AG04450 (cell line): ENCODE results near the gene CHMP2B. TPM values are rescaled to one million over a fixed set of nuclear protein-coding genes. Genes with fewer than 3 reads are reported as not detected.

Source experiments
- CTCF ChIA-PET: fragments of 300-600, 350-600 bp; formaldehyde crosslinking; extraction: SDS; loops from one replicate; lab custom pipeline; 2022; ENCODE audit warnings: antibody characterized with exemption, inconsistent platforms; lab: Charles Lee
- POLR2A ChIA-PET: fragments of 350-600 bp; formaldehyde crosslinking; extraction: SDS; loops from one replicate; lab custom pipeline; 2021; ENCODE audit warnings: antibody characterized with exemption, inconsistent platforms; lab: Yijun Ruan, JAX
- DNase-seq: peaks from one replicate; pipeline ENCODE4 v3.0.0-alpha.2; 2011; ENCODE audit warnings: low read depth, low spot score
- H3K27ac ChIP-seq: one replicate; pipeline ENCODE4 v1.5.1; 2012; ENCODE audit warnings: low read depth, low read length, control low read depth
- H3K27me3 ChIP-seq: one replicate; pipeline ENCODE4 v1.6.0; 2012; ENCODE audit warnings: low read length; ENCODE audit not compliant: control insufficient read depth, insufficient read depth
- H3K4me3 ChIP-seq: 2 replicates; pipeline ENCODE4 v1.5.1; 2011; ENCODE audit warnings: mild to moderate bottlenecking, low read depth, low read length, control low read depth
- H3K9me3 ChIP-seq: 2 replicates; pipeline ENCODE4 v1.5.1; 2012; ENCODE audit warnings: low read length; ENCODE audit not compliant: control insufficient read depth, insufficient read depth
- CTCF ChIP-seq: IDR thresholded peaks from 2 replicates; pipeline ENCODE4 v1.5.1; 2011; ENCODE audit warnings: low read depth, low read length, control low read depth, inconsistent platforms
- polyA plus RNA-seq: library from polyadenylated mRNA; depleted of rRNA; stranded (reverse); fragments of >200 nt; gene quantifications from 2 replicates; pipeline ENCODE4 v1.2.3, GENCODE V29; 2011

The CHMP2B gene
- polyA plus RNA-seq, 1 experiment: 28.4 TPM

GRCh38 chr3:87219611-87220010 is 7.5 kb upstream of the CHMP2B start:
- no peak overlapping the region for H3K4me3 ChIP-seq
- CTCF ChIA-PET: no interaction called here
- no peak for TF ChIP-seq CTCF
- H3K27me3 ChIP-seq: peaks cover 5% of the 10 kb centered on the region
- POLR2A ChIA-PET: no interaction called here
- H3K27ac ChIP-seq: no peak overlapping the region
- H3K9me3 ChIP-seq: no peaks in the 10 kb centered on the region
- no peak for DNase-seq

DNA sequence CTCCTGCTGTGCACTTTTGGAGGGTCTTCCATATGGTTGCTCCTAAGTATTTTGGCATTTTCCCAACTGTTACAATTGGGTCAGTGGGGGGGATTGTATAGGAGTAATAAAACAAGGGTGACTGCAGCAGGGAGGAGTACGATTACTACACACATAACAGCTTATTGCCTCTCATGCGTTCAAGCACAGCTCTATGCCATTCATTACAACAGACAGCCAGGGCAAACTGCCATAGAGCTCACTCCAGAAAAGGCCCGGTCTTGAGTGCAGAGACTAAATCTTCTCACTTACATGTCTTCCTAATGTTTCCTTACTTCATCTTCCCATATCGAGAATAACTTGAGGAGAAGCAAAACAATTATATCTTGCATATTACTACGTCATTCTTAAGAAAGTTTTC is 1.4 kb upstream of the CHMP2B start:
- CTCF ChIA-PET: interaction anchor here (0.8 to 2.7 kb wide), 6 partner anchors 8 to 777 kb away, joined by 3 to 13 read pairs (median 3); no protein-coding TSS in a partner anchor
- H3K27ac ChIP-seq: no peak overlapping the region
- H3K9me3 ChIP-seq: peaks cover 2% of the 10 kb centered on the region; the same call in 1 of the 2 replicates
- H3K27me3 ChIP-seq: peaks cover 2% of the 10 kb centered on the region
- no peak overlapping the region for H3K4me3 ChIP-seq
- no peak for TF ChIP-seq CTCF
- DNase-seq: no peak
- POLR2A ChIA-PET: no interaction called here

GRCh38 chr3:87227835-87228144 is 681 bp downstream of the CHMP2B start:
- Histone ChIP-seq H3K4me3 (peak overlapping the region; percentile 76), H3K27ac (peak overlapping the region; percentile 84), H3K9me3 (peaks cover 2% of the 10 kb centered on the region; the same call in 1 of the 2 replicates), H3K27me3 (peaks cover 2% of the 10 kb centered on the region)
- POLR2A ChIA-PET: no interaction called here
- CTCF ChIA-PET: interaction anchor here (1.0 kb wide), 1 partner anchor 33 kb away, joined by 3 read pairs; no protein-coding TSS in a partner anchor
- DNase-seq: no peak
- TF ChIP-seq CTCF: no peak

- TF ChIP-seq CTCF: no peak
- Histone ChIP-seq H3K27ac (no peak overlapping the region), H3K27me3 (no peaks in the 10 kb centered on the region), H3K9me3 (peaks cover 2% of the 10 kb centered on the region; the same call in 1 of the 2 replicates), H3K4me3 (peak overlapping the region; percentile 76)
- DNase-seq: no peak
- CTCF ChIA-PET: interaction anchor here (1.0 kb wide), 1 partner anchor 32 kb away, joined by 3 read pairs; no protein-coding TSS in a partner anchor
- POLR2A ChIA-PET: no interaction called here
Observed at GRCh38 chr3:87228316-87228715, 1.2 kb downstream of the CHMP2B start.

- Histone ChIP-seq H3K9me3 (peaks cover 2% of the 10 kb centered on the region; the same call in 1 of the 2 replicates), H3K27me3 (no peaks in the 10 kb centered on the region), H3K27ac (no peak overlapping the region), H3K4me3 (no peak overlapping the region)
- DNase-seq: no peak
- POLR2A ChIA-PET: no interaction called here
- CTCF ChIA-PET: interaction anchor here (1.3 kb wide), 1 partner anchor 31 kb away, joined by 4 read pairs; no protein-coding TSS in a partner anchor
- no peak for TF ChIP-seq CTCF
Observed at GRCh38 chr3:87229113-87229512, 2.0 kb downstream of the CHMP2B start.
